ENCODE data around the gene LYL1.

The LYL1 gene

DNA sequence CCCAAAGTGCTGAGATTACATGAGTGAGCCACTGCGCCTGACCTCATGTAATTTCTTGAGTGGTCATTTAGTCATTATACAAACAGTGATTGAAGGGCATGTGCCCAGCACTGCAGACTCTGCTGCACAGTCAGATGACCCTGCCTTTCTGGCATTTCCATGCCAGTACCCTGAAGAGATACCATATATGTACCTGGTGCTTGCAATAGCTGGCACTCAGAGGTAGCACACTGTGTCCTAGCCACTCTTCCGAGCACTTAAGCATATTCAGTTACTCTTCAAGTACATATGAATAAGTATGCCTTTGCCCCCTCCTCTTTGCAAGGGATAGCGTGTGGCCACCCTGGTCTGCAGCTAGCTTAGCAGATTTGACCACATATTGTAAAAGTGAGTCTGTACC lies 32.0 kb upstream of the LYL1 start:
- no peak for DNase-seq (ENCODE audit: extremely low read depth, low read depth)
- TF ChIP-seq, protein P1, sequence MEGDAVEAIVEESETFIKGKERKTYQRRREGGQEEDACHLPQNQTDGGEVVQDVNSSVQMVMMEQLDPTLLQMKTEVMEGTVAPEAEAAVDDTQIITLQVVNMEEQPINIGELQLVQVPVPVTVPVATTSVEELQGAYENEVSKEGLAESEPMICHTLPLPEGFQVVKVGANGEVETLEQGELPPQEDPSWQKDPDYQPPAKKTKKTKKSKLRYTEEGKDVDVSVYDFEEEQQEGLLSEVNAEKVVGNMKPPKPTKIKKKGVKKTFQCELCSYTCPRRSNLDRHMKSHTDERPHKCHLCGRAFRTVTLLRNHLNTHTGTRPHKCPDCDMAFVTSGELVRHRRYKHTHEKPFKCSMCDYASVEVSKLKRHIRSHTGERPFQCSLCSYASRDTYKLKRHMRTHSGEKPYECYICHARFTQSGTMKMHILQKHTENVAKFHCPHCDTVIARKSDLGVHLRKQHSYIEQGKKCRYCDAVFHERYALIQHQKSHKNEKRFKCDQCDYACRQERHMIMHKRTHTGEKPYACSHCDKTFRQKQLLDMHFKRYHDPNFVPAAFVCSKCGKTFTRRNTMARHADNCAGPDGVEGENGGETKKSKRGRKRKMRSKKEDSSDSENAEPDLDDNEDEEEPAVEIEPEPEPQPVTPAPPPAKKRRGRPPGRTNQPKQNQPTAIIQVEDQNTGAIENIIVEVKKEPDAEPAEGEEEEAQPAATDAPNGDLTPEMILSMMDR (IDR thresholded peaks at IDR 0.05; ENCODE audit: low read depth, low read length) = no peak

DNA sequence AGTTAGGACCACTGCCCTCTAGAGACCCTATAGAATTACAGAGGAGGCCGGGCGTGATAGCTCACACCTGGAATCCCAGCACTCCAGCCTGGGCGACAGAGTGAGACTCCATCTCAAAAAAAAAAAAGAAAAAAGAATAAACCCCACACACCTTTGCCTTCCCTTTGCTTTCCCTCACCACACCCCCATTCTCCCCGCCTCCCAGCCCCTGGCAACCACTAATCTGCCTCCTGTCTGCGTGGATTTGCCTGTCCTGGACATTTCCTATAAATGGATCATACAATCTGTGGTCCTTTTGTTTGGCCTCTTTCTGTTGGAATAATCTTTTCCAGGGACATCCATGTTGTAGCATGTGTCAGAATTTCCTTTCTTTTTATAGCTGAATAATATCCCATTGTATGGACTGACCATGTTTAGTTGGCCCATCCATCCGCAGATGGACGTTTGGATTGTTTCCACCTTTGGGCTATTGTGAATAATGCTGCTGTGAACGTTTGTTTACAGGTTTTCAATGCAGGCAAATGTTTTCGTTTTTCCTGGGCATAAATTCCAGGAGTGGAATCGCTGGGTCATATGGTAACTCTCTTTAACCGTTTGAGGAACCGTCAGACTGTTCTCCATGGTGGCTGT lies 30.7 kb upstream of the LYL1 start:
- DNase-seq (ENCODE audit: extremely low read depth, low read depth) = no peak
- TF ChIP-seq, protein P1 (IDR thresholded peaks at IDR 0.05; ENCODE audit: low read depth, low read length) = no peak

DNA sequence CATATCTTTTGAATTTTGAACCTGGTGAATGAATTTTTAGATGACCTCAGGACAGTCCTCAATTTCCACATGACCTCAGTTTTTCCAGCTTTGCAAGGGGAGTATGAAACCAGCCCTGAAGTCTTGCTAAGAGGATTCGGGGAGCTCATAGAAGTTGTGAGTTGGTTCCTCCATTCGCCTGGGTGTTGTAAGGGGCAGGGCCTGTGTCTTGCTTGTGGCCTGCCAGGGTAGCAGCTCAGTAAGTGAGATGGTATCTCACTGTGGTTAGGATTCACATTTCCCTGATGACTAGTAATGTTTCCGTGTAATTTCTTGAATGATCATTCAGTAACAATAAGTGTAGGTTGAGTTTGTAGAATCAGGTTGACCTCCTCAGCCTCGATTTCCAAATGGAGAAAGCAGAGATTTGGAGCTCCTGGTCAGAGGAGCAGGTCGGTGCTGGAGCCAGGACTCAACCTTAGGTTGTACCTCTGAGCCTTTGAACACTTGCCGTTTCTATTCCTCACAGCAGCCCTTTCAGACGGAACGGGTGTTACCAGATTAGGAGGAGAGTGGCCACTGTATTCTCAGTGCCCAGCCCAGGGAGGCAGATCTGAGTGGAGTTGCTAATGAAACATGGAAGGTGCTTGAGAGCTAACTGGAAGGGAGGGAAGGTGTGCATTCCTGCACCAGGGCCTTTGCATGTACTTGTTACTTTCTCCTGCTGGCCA lies 30.0 kb upstream of the LYL1 start:
- DNase-seq (ENCODE audit: extremely low read depth, low read depth) = no peak
- TF ChIP-seq, protein P1 (IDR thresholded peaks at IDR 0.05; ENCODE audit: low read depth, low read length) = no peak

DNA sequence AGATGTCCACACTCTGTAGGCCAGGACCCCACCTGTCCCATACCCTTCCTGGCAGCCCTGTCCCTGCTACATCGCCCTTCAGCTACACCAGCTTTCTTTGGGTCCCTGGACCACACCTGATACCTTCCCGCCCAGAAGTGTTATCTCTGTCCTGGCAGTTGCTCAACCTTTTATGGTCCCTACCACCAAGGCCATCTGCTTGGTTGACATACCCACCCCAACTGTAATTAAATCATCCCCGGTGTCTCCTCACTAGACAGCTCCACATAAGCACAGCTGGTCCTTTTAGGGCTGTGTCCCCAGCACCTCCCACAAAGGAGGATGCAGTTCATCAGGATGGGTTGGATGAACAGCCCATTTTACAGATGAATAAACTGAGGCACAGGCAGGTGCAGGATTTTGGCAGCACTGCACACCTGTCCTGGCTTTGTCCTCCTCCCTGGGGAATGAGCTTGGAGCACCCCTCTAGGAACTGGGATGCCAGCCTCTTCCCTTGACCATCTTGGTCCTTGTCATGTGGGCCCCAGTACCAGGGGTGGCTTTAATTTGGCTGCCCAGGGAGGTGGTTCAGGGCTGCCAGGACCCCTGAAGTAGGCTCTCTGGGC lies 28.3 kb upstream of the LYL1 start:
- DNase-seq (ENCODE audit: extremely low read depth, low read depth) = no peak
- TF ChIP-seq, protein P1 (IDR thresholded peaks at IDR 0.05; ENCODE audit: low read depth, low read length) = no peak

DNA sequence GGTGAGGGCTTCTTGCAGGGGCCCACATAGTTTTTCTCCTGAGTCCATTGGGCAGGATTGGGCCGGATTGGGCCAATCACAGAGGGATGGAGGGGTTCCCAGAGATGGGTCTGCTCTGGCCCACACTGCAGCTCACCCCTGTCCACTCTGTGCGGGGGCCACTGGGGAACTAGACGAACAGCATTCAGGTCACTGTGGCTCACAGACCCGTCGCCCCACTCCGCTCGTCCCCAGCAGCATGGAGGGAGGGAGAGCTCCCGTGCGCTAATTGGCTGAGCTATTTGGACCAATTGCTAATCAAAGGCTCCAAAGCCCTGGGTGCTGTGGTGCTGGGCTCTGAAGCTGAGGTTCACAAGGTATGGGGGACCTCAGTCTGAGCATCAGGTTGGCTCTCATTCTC lies 26.7 kb upstream of the LYL1 start:
- TF ChIP-seq, protein P1 (IDR thresholded peaks at IDR 0.05; ENCODE audit: low read depth, low read length) = no peak
- DNase-seq (ENCODE audit: extremely low read depth, low read depth) = no peak

DNA sequence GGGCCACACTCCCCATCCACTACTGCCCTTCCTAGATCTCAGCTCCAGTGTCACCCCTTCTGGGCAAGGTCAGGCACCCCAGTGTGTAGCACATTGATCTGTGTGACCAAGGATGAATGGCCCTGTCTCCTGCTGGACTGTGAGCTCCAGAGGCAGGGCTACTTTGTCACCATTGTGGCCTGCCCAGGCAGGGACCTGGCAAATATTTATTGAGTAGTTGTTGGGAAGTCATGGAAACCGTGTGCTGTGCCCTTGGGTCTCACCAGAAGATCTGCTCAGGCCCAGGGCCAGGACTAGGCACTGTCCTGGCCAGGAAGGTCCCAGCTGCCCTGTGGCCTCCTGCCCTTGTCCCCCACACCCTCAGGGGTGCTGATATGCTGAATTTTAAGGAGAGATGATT lies 25.9 kb upstream of the LYL1 start:
- no peak for DNase-seq (ENCODE audit: extremely low read depth, low read depth)

More for the DNA sequence above, 25.9 kb upstream of the LYL1 start:
- TF ChIP-seq, protein P1 (IDR thresholded peaks at IDR 0.05; ENCODE audit: low read depth, low read length) = no peak

Measured in AG09319 (cell line).